Measurements from ENCODE around the gene NDUFV2.

DNA sequence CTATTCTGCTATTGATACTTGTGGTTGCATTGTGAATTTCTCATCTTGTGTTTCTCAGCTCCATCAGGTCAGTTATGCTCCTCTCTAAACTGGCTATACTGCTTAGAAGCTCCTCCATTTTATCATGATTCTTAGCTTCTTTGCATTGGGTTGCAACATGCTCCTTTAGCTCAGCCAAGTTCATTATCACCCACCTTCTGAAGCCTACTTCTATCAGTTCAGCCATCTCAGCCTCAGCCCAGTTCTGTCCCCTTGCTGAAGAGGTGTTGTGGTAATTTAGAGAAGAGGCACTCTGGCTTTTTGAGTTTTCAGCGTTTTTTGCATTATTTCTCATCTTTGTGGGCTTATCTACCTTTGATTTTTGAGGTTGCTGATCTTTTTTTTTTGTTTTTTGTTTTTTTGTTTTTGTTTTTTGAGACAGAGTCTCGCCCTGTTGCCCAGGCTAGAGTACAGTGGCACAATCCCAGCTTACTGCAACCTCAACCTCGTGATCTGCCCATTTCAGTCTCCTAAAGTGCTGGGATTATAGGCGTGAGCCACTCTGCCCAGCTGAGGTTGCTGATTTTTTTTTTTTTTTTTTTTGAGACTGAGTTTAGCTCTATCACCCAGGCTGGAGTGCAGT, 70.1 kb downstream of the NDUFV2 start:
- TF ChIP-seq POLR2AphosphoS5 (IDR thresholded peaks at IDR 0.05; ENCODE audit: low read depth, low read length) (no peak), TAF1 (IDR thresholded peaks at IDR 0.05; ENCODE audit: borderline replicate concordance, insufficient read depth, low read length) (no peak), SIN3A (IDR thresholded peaks at IDR 0.05; ENCODE audit: borderline replicate concordance, insufficient read depth, low read length) (no peak), FOXP2 (optimal IDR thresholded peaks at IDR 0.05; ENCODE audit: borderline replicate concordance, extremely low read depth, extremely low read length, insufficient read depth) (no peak)
- TF ChIP-seq, protein P1, sequence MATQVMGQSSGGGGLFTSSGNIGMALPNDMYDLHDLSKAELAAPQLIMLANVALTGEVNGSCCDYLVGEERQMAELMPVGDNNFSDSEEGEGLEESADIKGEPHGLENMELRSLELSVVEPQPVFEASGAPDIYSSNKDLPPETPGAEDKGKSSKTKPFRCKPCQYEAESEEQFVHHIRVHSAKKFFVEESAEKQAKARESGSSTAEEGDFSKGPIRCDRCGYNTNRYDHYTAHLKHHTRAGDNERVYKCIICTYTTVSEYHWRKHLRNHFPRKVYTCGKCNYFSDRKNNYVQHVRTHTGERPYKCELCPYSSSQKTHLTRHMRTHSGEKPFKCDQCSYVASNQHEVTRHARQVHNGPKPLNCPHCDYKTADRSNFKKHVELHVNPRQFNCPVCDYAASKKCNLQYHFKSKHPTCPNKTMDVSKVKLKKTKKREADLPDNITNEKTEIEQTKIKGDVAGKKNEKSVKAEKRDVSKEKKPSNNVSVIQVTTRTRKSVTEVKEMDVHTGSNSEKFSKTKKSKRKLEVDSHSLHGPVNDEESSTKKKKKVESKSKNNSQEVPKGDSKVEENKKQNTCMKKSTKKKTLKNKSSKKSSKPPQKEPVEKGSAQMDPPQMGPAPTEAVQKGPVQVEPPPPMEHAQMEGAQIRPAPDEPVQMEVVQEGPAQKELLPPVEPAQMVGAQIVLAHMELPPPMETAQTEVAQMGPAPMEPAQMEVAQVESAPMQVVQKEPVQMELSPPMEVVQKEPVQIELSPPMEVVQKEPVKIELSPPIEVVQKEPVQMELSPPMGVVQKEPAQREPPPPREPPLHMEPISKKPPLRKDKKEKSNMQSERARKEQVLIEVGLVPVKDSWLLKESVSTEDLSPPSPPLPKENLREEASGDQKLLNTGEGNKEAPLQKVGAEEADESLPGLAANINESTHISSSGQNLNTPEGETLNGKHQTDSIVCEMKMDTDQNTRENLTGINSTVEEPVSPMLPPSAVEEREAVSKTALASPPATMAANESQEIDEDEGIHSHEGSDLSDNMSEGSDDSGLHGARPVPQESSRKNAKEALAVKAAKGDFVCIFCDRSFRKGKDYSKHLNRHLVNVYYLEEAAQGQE (IDR thresholded peaks at IDR 0.05; ENCODE audit: insufficient read depth in 1 of 2, low read depth in 2 of 2, low read length in 2 of 2): no peak
